B cell (primary cell): ENCODE data around the gene ENO2. TPM values are rescaled to one million over a fixed set of nuclear protein-coding genes. Genes with fewer than 3 reads are reported as not detected.

Experiments
- ATAC-seq: fragments of 200-7000 bp; cut with Tn5 transposase; one replicate; pipeline ENCODE4 v1.10.0; 2021; ENCODE audit warnings: low read depth, mild to moderate bottlenecking, moderate number of reproducible peaks, moderate library complexity
- CTCF ChIA-PET: fragments of 350-600 bp; sonication (Branson Sonifier 250); formaldehyde crosslinking; loops from one replicate; lab custom pipeline; 2021; ENCODE audit warnings: antibody characterized with exemption, inconsistent platforms; lab: Charles Lee
- POLR2A ChIA-PET: fragments of 350-600 bp; sonication (Branson Sonifier 250); formaldehyde crosslinking; loops from one replicate; lab custom pipeline; 2021; ENCODE audit warnings: antibody characterized with exemption; lab: Charles Lee
- DNase-seq: peaks from one replicate; pipeline ENCODE4 v3.0.0; 2013
- H2AFZ ChIP-seq: 2 replicates; pipeline ENCODE4 v1.6.1; 2012; ENCODE audit warnings: mild to moderate bottlenecking, low read depth, low read length; ENCODE audit not compliant: insufficient read depth, poor library complexity, severe bottlenecking
- H3K27ac ChIP-seq, 2 donors: 1 replicate in 1 of 2; 2 replicates in 1 of 2; pipeline ENCODE4 v1.5.1; 2012 to 2013; ENCODE audit warnings: low read length in 2 of 2, mild to moderate bottlenecking in 2 of 2, moderate library complexity in 1 of 2
- H3K27me3 ChIP-seq, 4 experiments: fragments of 200-600 bp in 1 of 4; sonication (generic) in 1 of 4; replicated peaks in 1 of 4; 1 replicate in 2 of 4; 2 replicates in 2 of 4; pipeline versions ENCODE4 v1.6.1 to v1.7.0; 2013 to 2016; ENCODE audit warnings: low read length in 3 of 4, mild to moderate bottlenecking in 2 of 4, mixed read lengths in 1 of 4, moderate library complexity in 1 of 4; ENCODE audit not compliant: insufficient read depth in 4 of 4, control insufficient read depth in 3 of 4; ENCODE audit errors: control extremely low read depth in 1 of 4
- H3K36me3 ChIP-seq, 2 experiments: replicated peaks in 1 of 2; 1 replicate in 1 of 2; 2 replicates in 1 of 2; pipeline versions ENCODE4 v1.6.1 to v1.7.1; 2013; ENCODE audit warnings: low read length in 1 of 2; ENCODE audit not compliant: insufficient read depth in 2 of 2, control insufficient read depth in 1 of 2; ENCODE audit errors: control extremely low read depth in 1 of 2, extremely low read depth in 1 of 2
- H3K4me1 ChIP-seq, 2 donors: fragments of 200-600 bp in 1 of 2; sonication (generic) in 1 of 2; 1 replicate in 1 of 2; 2 replicates in 1 of 2; pipeline versions ENCODE4 v1.5.1 to v1.6.1; 2013 to 2017; ENCODE audit warnings: low read length in 2 of 2; ENCODE audit not compliant: control insufficient read depth in 2 of 2, insufficient read depth in 2 of 2
- H3K4me2 ChIP-seq: replicated peaks from 2 replicates; pipeline ENCODE3; 2012; ENCODE audit warnings: mild to moderate bottlenecking, low read depth, low read length; ENCODE audit not compliant: poor library complexity, severe bottlenecking
- H3K4me3 ChIP-seq, 5 experiments: fragments of 200-600 bp in 1 of 5; sonication (generic) in 1 of 5; 1 replicate in 3 of 5; 2 replicates in 2 of 5; pipeline versions ENCODE4 v1.5.1 to v1.7.0; 2011 to 2016; ENCODE audit warnings: low read length in 4 of 5, mild to moderate bottlenecking in 4 of 5, low read depth in 2 of 5, control low read depth in 1 of 5, moderate library complexity in 1 of 5; ENCODE audit not compliant: insufficient read depth in 1 of 5; ENCODE audit errors: control extremely low read depth in 1 of 5, extremely low read depth in 1 of 5
- H3K79me2 ChIP-seq: fragments of 200-600 bp; sonication (generic); one replicate; pipeline ENCODE4 v1.6.0; 2016; ENCODE audit warnings: low read length; ENCODE audit not compliant: control insufficient read depth, insufficient read depth
- H3K9ac ChIP-seq: fragments of 200-600 bp; sonication (generic); 2 replicates; pipeline ENCODE4 v1.6.1; 2017; ENCODE audit warnings: mild to moderate bottlenecking, low read length, moderate library complexity
- H3K9me3 ChIP-seq, 3 donors: one replicate each; pipeline versions ENCODE4 v1.6.1 to v1.7.1; 2013; ENCODE audit warnings: low read length in 2 of 3; ENCODE audit not compliant: control insufficient read depth in 2 of 3, insufficient read depth in 1 of 3; ENCODE audit errors: control extremely low read depth in 1 of 3
- H4K20me1 ChIP-seq: 2 replicates; pipeline ENCODE4 v1.6.0; 2012; ENCODE audit warnings: mild to moderate bottlenecking, low read length; ENCODE audit not compliant: insufficient read depth, control insufficient read depth, poor library complexity, severe bottlenecking
- H3K27ac Mint-ChIP-seq: one replicate; pipeline ENCODE4 v1.8.0; 2021; ENCODE audit warnings: mixed read lengths
- H3K27me3 Mint-ChIP-seq: one replicate; pipeline ENCODE4 v1.8.0; 2021; ENCODE audit warnings: mixed read lengths
- H3K4me1 Mint-ChIP-seq: one replicate; pipeline ENCODE4 v1.8.0; 2021; ENCODE audit warnings: mixed read lengths
- H3K4me3 Mint-ChIP-seq: one replicate; pipeline ENCODE4 v1.8.0; 2021; ENCODE audit warnings: mixed read lengths
- H3K9me3 Mint-ChIP-seq: one replicate; pipeline ENCODE4 v1.8.0; 2022; ENCODE audit warnings: mixed read lengths; ENCODE audit not compliant: insufficient read depth
- CTCF ChIP-seq: fragments of 200-600 bp; IDR thresholded peaks from one replicate; pipeline ENCODE4 v1.8.0; 2022; ENCODE audit warnings: antibody characterized with exemption, mild to moderate bottlenecking
- EZH2 ChIP-seq: IDR thresholded peaks from 2 replicates; pipeline ENCODE4 v1.6.1; 2012; ENCODE audit warnings: borderline replicate concordance, low read depth, mild to moderate bottlenecking, moderate library complexity, low read length; ENCODE audit not compliant: insufficient read depth, poor library complexity, severe bottlenecking
- WGBS: methylation state at CpG from one replicate; pipeline ENCODE4 v1.1.5; 2013; ENCODE audit warnings: missing lambda C conversion rate; ENCODE audit not compliant: insufficient coverage; 5-methylcytosine and 5-hydroxymethylcytosine counted together
- intact Hi-C: fragments of 100-400 bp; cut with micrococcal nuclease; formaldehyde crosslinking; loops from one replicate; pipeline ENCODE4 v1.10.0; 2022
- polyA plus RNA-seq: library from polyadenylated mRNA; depleted of rRNA; stranded (reverse); fragments of >200 nt; gene quantifications from 2 replicates; pipeline ENCODE4 v1.2.3, GENCODE V29; 2012
- total RNA-seq, 2 donors: library from RNA; stranded (reverse); fragments of 120-200 nt in 1 of 2; gene quantifications; 1 replicate in 1 of 2; 2 replicates in 1 of 2; pipeline versions ENCODE4 v1.2.3 to v1.2.4, GENCODE V29; 2013 to 2022

Gene ENO2
- total and polyA plus RNA-seq, 2 donors (not counting 1 experiment from before 2014, with no cell fraction given): 42.5 to 55.3 TPM

DNA sequence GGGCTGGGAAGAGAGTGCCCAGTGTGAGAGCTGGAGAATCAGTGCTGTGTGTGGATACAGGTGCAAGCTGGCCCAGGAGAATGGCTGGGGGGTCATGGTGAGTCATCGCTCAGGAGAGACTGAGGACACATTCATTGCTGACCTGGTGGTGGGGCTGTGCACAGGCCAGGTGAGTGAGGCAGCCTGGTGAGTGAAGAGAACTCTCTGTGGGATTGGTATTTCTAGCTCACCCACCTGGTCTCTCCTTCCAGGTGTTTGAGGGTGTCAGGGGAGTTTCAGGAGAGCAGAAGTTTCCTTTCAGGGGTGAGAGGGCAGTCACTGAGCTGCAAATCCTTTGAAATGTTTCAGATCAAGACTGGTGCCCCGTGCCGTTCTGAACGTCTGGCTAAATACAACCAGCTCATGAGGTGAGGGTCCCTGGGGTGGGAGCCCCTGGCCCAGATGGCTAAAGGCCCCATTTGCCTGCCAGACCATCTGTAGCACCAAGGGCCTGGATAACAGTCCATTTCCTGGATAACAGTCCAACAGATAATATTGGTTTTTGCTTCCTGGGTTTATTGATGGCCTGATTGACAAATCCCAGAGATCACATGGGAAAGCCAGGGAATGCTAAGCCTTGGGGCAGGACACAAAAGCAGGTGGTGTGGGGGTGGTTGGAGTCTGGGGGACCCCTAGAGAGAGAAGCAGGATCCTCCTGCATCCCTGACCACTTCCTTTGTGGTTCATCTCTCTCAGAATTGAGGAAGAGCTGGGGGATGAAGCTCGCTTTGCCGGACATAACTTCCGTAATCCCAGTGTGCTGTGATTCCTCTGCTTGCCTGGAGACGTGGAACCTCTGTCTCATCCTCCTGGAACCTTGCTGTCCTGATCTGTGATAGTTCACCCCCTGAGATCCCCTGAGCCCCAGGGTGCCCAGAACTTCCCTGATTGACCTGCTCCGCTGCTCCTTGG, 7.9 kb downstream of the ENO2 start:
- 32% methylated on average over 7 of the region's 9 CpGs for WGBS
- ChIA-PET POLR2A (interaction anchor here (1.1 to 1.4 kb wide), 2 partner anchors 49 to 53 kb away, joined by 3 to 6 read pairs; partner anchors contain the start of gene SPSB2), CTCF (interaction anchor here (0.8 to 6.2 kb wide), 13 partner anchors 9 to 191 kb away, joined by 3 to 119 read pairs (median 7); partner anchors contain the start of genes C1R and SPSB2)
- Histone ChIP-seq H3K79me2 (peaks cover 22% of the 10 kb centered on the region), H3K9me3 (no peaks in the 10 kb centered on the region), H3K27me3 (no peaks in the 10 kb centered on the region), H3K27ac (peak overlapping the region; percentile 54 to 57), H2AFZ (peak overlapping the region; percentile 35), H3K36me3 (peaks cover 0 to under 1% of the 10 kb centered on the region in 2 experiments), H3K9ac (no peak overlapping the region), H3K4me3 (no peak overlapping the region), H3K4me2 (peak overlapping the region; percentile 54), H3K4me1 (peaks cover 39 to 50% of the 10 kb centered on the region in 2 donors), H4K20me1 (no peaks in the 10 kb centered on the region)
- Mint-ChIP-seq H3K27ac (peak overlapping the region; percentile 41), H3K9me3 (no peaks in the 10 kb centered on the region), H3K4me1 (peaks cover 50% of the 10 kb centered on the region), H3K4me3 (peak overlapping the region; percentile 60), H3K27me3 (no peaks in the 10 kb centered on the region)
- TF ChIP-seq EZH2 (no peak), CTCF (no peak)
- DNase-seq (peak; percentile 59), ATAC-seq (peak; percentile 23)
- intact Hi-C loops: no loop called here
